ENCODE measurements around the gene PALB2. TPM values are rescaled to one million over a fixed set of nuclear protein-coding genes. Genes with fewer than 3 reads are reported as not detected.

Gene PALB2
- total RNA-seq, 3 donors from 2014 or later: 7.7 to 12.7 (median 11.0) TPM

DNA sequence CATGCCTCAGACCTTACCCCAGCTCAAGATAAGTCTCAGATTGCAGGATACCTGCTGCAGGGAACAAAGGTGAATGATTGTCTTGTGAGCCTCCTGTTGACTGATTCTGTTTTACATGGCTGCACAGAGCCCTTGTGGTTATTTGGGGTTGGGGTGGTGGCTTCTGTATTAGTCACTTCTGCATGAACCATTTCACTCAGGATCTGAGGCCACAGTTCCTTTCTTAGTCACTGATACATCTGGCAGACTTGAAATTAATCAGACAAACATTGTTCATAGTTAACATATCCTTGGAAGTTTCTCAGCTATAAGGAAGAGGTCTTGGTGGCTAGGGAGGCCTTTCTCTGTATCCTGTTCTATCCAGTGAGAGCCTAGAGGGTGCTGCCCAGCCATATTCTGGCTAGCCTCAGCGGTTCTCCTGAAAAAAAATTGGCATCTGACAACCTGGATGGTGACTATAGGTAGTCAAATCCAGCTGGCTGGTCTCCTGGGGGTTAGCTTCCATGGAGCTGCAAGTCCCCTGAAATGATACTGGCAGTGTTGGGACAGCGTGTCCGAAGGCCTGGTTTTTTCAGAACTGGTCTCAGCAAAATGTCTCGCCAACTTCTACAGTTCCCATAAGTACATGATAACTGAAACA is 29.1 kb upstream of the PALB2 start:
- peak; percentile 23 for ATAC-seq
- Histone ChIP-seq H3K36me3 (ENCODE audit: low read depth) (peaks cover 5% of the 10 kb centered on the region), H3K4me3 (no peak overlapping the region), H3K4me1 (ENCODE audit: low read depth) (no peaks in the 10 kb centered on the region), H3K9me3 (no peaks in the 10 kb centered on the region)
- TF ChIP-seq, protein P1, sequence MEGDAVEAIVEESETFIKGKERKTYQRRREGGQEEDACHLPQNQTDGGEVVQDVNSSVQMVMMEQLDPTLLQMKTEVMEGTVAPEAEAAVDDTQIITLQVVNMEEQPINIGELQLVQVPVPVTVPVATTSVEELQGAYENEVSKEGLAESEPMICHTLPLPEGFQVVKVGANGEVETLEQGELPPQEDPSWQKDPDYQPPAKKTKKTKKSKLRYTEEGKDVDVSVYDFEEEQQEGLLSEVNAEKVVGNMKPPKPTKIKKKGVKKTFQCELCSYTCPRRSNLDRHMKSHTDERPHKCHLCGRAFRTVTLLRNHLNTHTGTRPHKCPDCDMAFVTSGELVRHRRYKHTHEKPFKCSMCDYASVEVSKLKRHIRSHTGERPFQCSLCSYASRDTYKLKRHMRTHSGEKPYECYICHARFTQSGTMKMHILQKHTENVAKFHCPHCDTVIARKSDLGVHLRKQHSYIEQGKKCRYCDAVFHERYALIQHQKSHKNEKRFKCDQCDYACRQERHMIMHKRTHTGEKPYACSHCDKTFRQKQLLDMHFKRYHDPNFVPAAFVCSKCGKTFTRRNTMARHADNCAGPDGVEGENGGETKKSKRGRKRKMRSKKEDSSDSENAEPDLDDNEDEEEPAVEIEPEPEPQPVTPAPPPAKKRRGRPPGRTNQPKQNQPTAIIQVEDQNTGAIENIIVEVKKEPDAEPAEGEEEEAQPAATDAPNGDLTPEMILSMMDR (IDR thresholded peaks at IDR 0.05): no peak
- no peak for DNase-seq
- intact Hi-C loops (cut with DNase I, micrococcal nuclease): no loop called here

GRCh38 chr16:23668873-23669272 is 27.8 kb upstream of the PALB2 start:
- ATAC-seq (no peak), DNase-seq (no peak)
- Histone ChIP-seq H3K4me1 (ENCODE audit: low read depth) (no peaks in the 10 kb centered on the region), H3K4me3 (no peak overlapping the region), H3K9me3 (no peaks in the 10 kb centered on the region), H3K36me3 (ENCODE audit: low read depth) (peaks cover 5% of the 10 kb centered on the region)
- intact Hi-C loops (cut with DNase I, micrococcal nuclease): no loop called here
- TF ChIP-seq, protein P1 (IDR thresholded peaks at IDR 0.05): no peak

- DNase-seq (no peak), ATAC-seq (no peak)
- no peak overlapping the region for H3K4me3 ChIP-seq
- no peaks in the 10 kb centered on the region for H3K4me1 ChIP-seq (ENCODE audit: low read depth)
- peaks cover 5% of the 10 kb centered on the region for H3K36me3 ChIP-seq (ENCODE audit: low read depth)
- H3K9me3 ChIP-seq: no peaks in the 10 kb centered on the region
- TF ChIP-seq, protein P1 (IDR thresholded peaks at IDR 0.05): no peak
- intact Hi-C loops (cut with DNase I, micrococcal nuclease): no loop called here
These were observed 27.1 kb upstream of the PALB2 start for GRCh38 chr16:23668225-23668624.

GRCh38 chr16:23667355-23667659 is 26.2 kb upstream of the PALB2 start:
- TF ChIP-seq, protein P1 (IDR thresholded peaks at IDR 0.05): no peak
- intact Hi-C loops (cut with DNase I, micrococcal nuclease): no loop called here
- Histone ChIP-seq H3K4me3 (no peak overlapping the region), H3K4me1 (ENCODE audit: low read depth) (no peaks in the 10 kb centered on the region), H3K9me3 (no peaks in the 10 kb centered on the region), H3K36me3 (ENCODE audit: low read depth) (peaks cover 5% of the 10 kb centered on the region)
- no peak for DNase-seq
- no peak for ATAC-seq

GRCh38 chr16:23666571-23667354 is 25.7 kb upstream of the PALB2 start:
- Histone ChIP-seq H3K9me3 (no peaks in the 10 kb centered on the region), H3K4me3 (no peak overlapping the region), H3K4me1 (ENCODE audit: low read depth) (no peaks in the 10 kb centered on the region), H3K36me3 (ENCODE audit: low read depth) (peaks cover 5% of the 10 kb centered on the region)
- intact Hi-C loops (cut with DNase I, micrococcal nuclease): no loop called here
- TF ChIP-seq, protein P1 (IDR thresholded peaks at IDR 0.05): no peak
- DNase-seq (no peak), ATAC-seq (no peak)
